DND-41 (cell line): ENCODE measurements around the gene CD300H.

Source experiments
- ATAC-seq: fragments of 200-7000 bp; cut with Tn5 transposase; 3 replicates; pipeline ENCODE4 v1.9.1; 2021; ENCODE audit warnings: low read depth; ENCODE audit not compliant: insufficient read depth
- DNase-seq: peaks from one replicate; pipeline ENCODE4 v3.0.0-alpha.2; 2020
- H2AFZ ChIP-seq: 2 replicates; pipeline ENCODE4 v1.6.0; 2012; ENCODE audit warnings: low read depth, low read length
- H3K27ac ChIP-seq: 2 replicates; pipeline ENCODE4 v1.5.1; 2012; ENCODE audit warnings: low read length, inconsistent platforms
- H3K27me3 ChIP-seq: fragments of 200-600 bp; sonication (generic); 2 replicates; pipeline ENCODE4 v1.6.0; 2012; ENCODE audit warnings: low read length, mild to moderate bottlenecking, inconsistent platforms; ENCODE audit not compliant: insufficient read depth, poor library complexity
- H3K36me3 ChIP-seq: 2 replicates; pipeline ENCODE4 v1.5.1; 2012; ENCODE audit warnings: low read length, inconsistent platforms; ENCODE audit not compliant: insufficient read depth
- H3K4me1 ChIP-seq: 2 replicates; pipeline ENCODE4 v1.5.1; 2012; ENCODE audit warnings: mild to moderate bottlenecking, low read length; ENCODE audit not compliant: insufficient read depth
- H3K4me2 ChIP-seq: 2 replicates; pipeline ENCODE4 v1.6.0; 2012; ENCODE audit warnings: mild to moderate bottlenecking, moderate library complexity, low read length, inconsistent platforms; ENCODE audit not compliant: insufficient read depth
- H3K4me3 ChIP-seq, 2 experiments: fragments of 200-600 bp in 1 of 2; shearing (Covaris generic) in 1 of 2; 2 replicates each; pipeline ENCODE4 v1.5.1; 2012 to 2016; ENCODE audit warnings: inconsistent platforms in 2 of 2, low read length in 2 of 2, mild to moderate bottlenecking in 2 of 2, low read depth in 1 of 2, moderate library complexity in 1 of 2
- H3K79me2 ChIP-seq: 2 replicates; pipeline ENCODE4 v1.6.0; 2012; ENCODE audit warnings: low read length, inconsistent platforms; ENCODE audit not compliant: insufficient read depth
- H3K9ac ChIP-seq: 2 replicates; pipeline ENCODE4 v1.6.0; 2012; ENCODE audit warnings: low read depth, mild to moderate bottlenecking, inconsistent platforms, low read length, moderate library complexity
- H3K9me3 ChIP-seq: 2 replicates; pipeline ENCODE4 v1.5.1; 2012; ENCODE audit warnings: low read length, moderate library complexity, mild to moderate bottlenecking, inconsistent platforms; ENCODE audit not compliant: insufficient read depth, severe bottlenecking
- H4K20me1 ChIP-seq: 2 replicates; pipeline ENCODE4 v1.6.0; 2012; ENCODE audit warnings: low read length; ENCODE audit not compliant: insufficient read depth
- EZH2 ChIP-seq: IDR thresholded peaks from 3 replicates; pipeline ENCODE4 v1.6.1; 2012; ENCODE audit warnings: borderline replicate concordance, low read depth, mild to moderate bottlenecking, moderate library complexity, low read length, inconsistent platforms; ENCODE audit not compliant: severe bottlenecking
- TF ChIP-seq, protein P1 (sequence below): IDR thresholded peaks from 2 replicates; pipeline ENCODE4 v1.5.1; 2012; ENCODE audit warnings: borderline replicate concordance, low read length, moderate library complexity, mild to moderate bottlenecking; ENCODE audit not compliant: poor library complexity, severe bottlenecking; ENCODE audit errors: extremely low read depth

CD300H gene

GRCh38 chr17:74585711-74586110, 18.4 kb upstream of the CD300H start:
- Histone ChIP-seq H3K9me3 (no peaks in the 10 kb centered on the region), H3K4me2 (no peak overlapping the region), H3K4me3 (no peak overlapping the region), H3K27ac (no peak overlapping the region), H3K36me3 (no peaks in the 10 kb centered on the region), H3K27me3 (no peaks in the 10 kb centered on the region), H3K79me2 (no peaks in the 10 kb centered on the region), H3K4me1 (no peaks in the 10 kb centered on the region), H4K20me1 (no peaks in the 10 kb centered on the region), H3K9ac (no peak overlapping the region), H2AFZ (no peak overlapping the region)
- DNase-seq (no peak), ATAC-seq (no peak)
- no peak for TF ChIP-seq EZH2
- TF ChIP-seq, protein P1, sequence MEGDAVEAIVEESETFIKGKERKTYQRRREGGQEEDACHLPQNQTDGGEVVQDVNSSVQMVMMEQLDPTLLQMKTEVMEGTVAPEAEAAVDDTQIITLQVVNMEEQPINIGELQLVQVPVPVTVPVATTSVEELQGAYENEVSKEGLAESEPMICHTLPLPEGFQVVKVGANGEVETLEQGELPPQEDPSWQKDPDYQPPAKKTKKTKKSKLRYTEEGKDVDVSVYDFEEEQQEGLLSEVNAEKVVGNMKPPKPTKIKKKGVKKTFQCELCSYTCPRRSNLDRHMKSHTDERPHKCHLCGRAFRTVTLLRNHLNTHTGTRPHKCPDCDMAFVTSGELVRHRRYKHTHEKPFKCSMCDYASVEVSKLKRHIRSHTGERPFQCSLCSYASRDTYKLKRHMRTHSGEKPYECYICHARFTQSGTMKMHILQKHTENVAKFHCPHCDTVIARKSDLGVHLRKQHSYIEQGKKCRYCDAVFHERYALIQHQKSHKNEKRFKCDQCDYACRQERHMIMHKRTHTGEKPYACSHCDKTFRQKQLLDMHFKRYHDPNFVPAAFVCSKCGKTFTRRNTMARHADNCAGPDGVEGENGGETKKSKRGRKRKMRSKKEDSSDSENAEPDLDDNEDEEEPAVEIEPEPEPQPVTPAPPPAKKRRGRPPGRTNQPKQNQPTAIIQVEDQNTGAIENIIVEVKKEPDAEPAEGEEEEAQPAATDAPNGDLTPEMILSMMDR = no peak

- Histone ChIP-seq H3K9me3 (no peaks in the 10 kb centered on the region), H3K4me1 (peaks cover 8% of the 10 kb centered on the region), H3K4me2 (no peak overlapping the region), H3K79me2 (no peaks in the 10 kb centered on the region), H2AFZ (no peak overlapping the region), H4K20me1 (no peaks in the 10 kb centered on the region), H3K9ac (no peak overlapping the region), H3K36me3 (no peaks in the 10 kb centered on the region), H3K4me3 (no peak overlapping the region), H3K27ac (no peak overlapping the region), H3K27me3 (no peaks in the 10 kb centered on the region)
- ATAC-seq (no peak), DNase-seq (no peak)
- TF ChIP-seq, protein P1 = no peak
- no peak for TF ChIP-seq EZH2
Measured at GRCh38 chr17:74584292-74585060, 17.2 kb upstream of the CD300H start.

DNA sequence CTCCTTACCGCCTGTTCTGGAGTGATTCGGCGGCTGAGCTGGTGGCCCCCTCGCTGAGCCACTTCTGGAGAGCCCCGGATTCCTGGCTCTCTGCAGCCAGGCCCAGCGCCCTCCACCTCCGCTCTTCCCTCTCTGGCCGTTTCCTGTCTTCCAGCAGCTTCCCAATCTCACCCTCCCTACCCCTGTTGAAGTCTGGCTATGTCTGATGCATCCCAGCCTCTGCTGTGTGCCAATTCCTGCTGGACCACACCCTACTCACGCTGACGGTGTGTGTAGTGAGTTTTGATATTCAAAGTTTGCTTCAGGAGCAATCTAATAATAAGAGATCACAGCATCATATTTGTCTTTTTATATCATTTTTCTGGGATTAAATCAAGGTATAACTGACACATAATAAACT, 15.3 kb upstream of the CD300H start:
- DNase-seq = no peak
- Histone ChIP-seq H2AFZ (no peak overlapping the region), H3K9ac (no peak overlapping the region), H3K4me3 (no peak overlapping the region), H3K9me3 (no peaks in the 10 kb centered on the region), H3K79me2 (no peaks in the 10 kb centered on the region), H3K4me2 (no peak overlapping the region), H3K4me1 (peaks cover 8% of the 10 kb centered on the region), H4K20me1 (no peaks in the 10 kb centered on the region), H3K27me3 (no peaks in the 10 kb centered on the region), H3K36me3 (no peaks in the 10 kb centered on the region), H3K27ac (no peak overlapping the region)
- TF ChIP-seq EZH2 = no peak
- TF ChIP-seq, protein P1 = no peak
- no peak for ATAC-seq
